MM.1S (cell line): ENCODE results near the gene AIP.
"Not testable (repeated sequence)": the region's sequence is repeated elsewhere in the genome, so short reads cannot be mapped to it uniquely, and the experiment has no call there.

Source experiments
- DNase-seq: peaks from one replicate; pipeline ENCODE4 v3.0.0-alpha.2; 2015
- H2AFZ ChIP-seq: fragments of 300-600 bp; sonication (generic); 2 replicates; pipeline ENCODE4 v1.6.0; 2016; ENCODE audit warnings: antibody characterized with exemption, low read length
- H3F3A ChIP-seq: fragments of 300-600 bp; sonication (generic); 2 replicates; pipeline ENCODE4 v1.6.1; 2016; ENCODE audit warnings: mild to moderate bottlenecking, antibody characterized with exemption, low read length, moderate library complexity, mixed read lengths; ENCODE audit not compliant: insufficient read depth
- H3K27ac ChIP-seq: fragments of 300-600 bp; sonication (generic); 2 replicates; pipeline ENCODE4 v1.5.1; 2016; ENCODE audit warnings: mild to moderate bottlenecking, low read length
- H3K27me3 ChIP-seq: fragments of 300-600 bp; sonication (generic); replicated peaks from 2 replicates; pipeline ENCODE4 v1.6.0; 2016; ENCODE audit warnings: low read length; ENCODE audit not compliant: insufficient read depth
- H3K36me3 ChIP-seq: fragments of 300-600 bp; sonication (generic); replicated peaks from 2 replicates; pipeline ENCODE4 v1.6.1; 2016; ENCODE audit warnings: mild to moderate bottlenecking, low read length, mixed read lengths; ENCODE audit not compliant: insufficient read depth
- H3K4me1 ChIP-seq: fragments of 300-600 bp; sonication (generic); 2 replicates; pipeline ENCODE4 v1.6.1; 2016; ENCODE audit warnings: low read length, mixed read lengths
- H3K4me2 ChIP-seq: fragments of 300-600 bp; sonication (generic); 2 replicates; pipeline ENCODE4 v1.6.0; 2016; ENCODE audit warnings: low read depth, low read length
- H3K4me3 ChIP-seq: fragments of 300-600 bp; sonication (generic); 2 replicates; pipeline ENCODE4 v1.5.1; 2016; ENCODE audit warnings: low read length, mixed read lengths
- H3K79me2 ChIP-seq: fragments of 300-600 bp; sonication (generic); 2 replicates; pipeline ENCODE4 v1.6.1; 2016; ENCODE audit warnings: mixed run types, low read length, mixed read lengths
- H3K9ac ChIP-seq: fragments of 300-600 bp; sonication (generic); 2 replicates; pipeline ENCODE4 v1.6.1; 2016; ENCODE audit warnings: low read length, mixed read lengths
- H3K9me2 ChIP-seq: fragments of 300-600 bp; sonication (generic); replicated peaks from 2 replicates; pipeline ENCODE4 v1.6.1; 2016; ENCODE audit warnings: mild to moderate bottlenecking, low read length, mixed read lengths; ENCODE audit not compliant: insufficient read depth
- H3K9me3 ChIP-seq: fragments of 300-600 bp; sonication (generic); replicated peaks from 2 replicates; pipeline ENCODE4 v1.6.1; 2016; ENCODE audit warnings: mild to moderate bottlenecking, low read length, mixed read lengths; ENCODE audit not compliant: insufficient read depth
- H4K20me1 ChIP-seq: fragments of 300-600 bp; sonication (generic); 2 replicates; pipeline ENCODE4 v1.6.1; 2016; ENCODE audit warnings: mild to moderate bottlenecking, low read length, moderate library complexity, mixed read lengths; ENCODE audit not compliant: insufficient read depth
- CTCF ChIP-seq: fragments of 300-600 bp; sonication (generic); IDR thresholded peaks from 2 replicates; pipeline ENCODE4 v1.5.1; 2016; ENCODE audit warnings: antibody characterized with exemption, low read length, mixed read lengths
- EZH2 ChIP-seq: fragments of 300-600 bp; sonication (generic); optimal IDR thresholded peaks from 2 replicates; pipeline ENCODE3; 2017; ENCODE audit warnings: low read depth, mild to moderate bottlenecking, antibody characterized with exemption, low read length, mixed read lengths
- EZH2phosphoT487 ChIP-seq: fragments of 300-600 bp; sonication (generic); IDR thresholded peaks from 2 replicates; pipeline ENCODE4 v1.6.1; 2018; ENCODE audit warnings: antibody characterized with exemption, low read length

AIP gene

GRCh38 chr11:67470337-67471002 is 12.4 kb upstream of the AIP start:
- Histone ChIP-seq H3F3A (no peaks in the 10 kb centered on the region), H3K9ac (no peak overlapping the region), H3K4me3 (no peak overlapping the region), H2AFZ (no peak overlapping the region), H4K20me1 (no peaks in the 10 kb centered on the region), H3K4me1 (peaks cover 5% of the 10 kb centered on the region), H3K36me3 (no peaks in the 10 kb centered on the region), H3K27ac (no peak overlapping the region), H3K79me2 (peaks cover 3% of the 10 kb centered on the region; the same call in 1 of the 2 replicates), H3K27me3 (peaks cover 9% of the 10 kb centered on the region), H3K9me2 (no peaks in the 10 kb centered on the region), H3K9me3 (no peaks in the 10 kb centered on the region), H3K4me2 (no peak overlapping the region)
- no peak for TF ChIP-seq EZH2
- TF ChIP-seq EZH2phosphoT487, result no peak
- TF ChIP-seq CTCF, result no peak
- DNase-seq, result no peak

GRCh38 chr11:67472882-67473281 is 9.9 kb upstream of the AIP start:
- Histone ChIP-seq H3F3A (no peaks in the 10 kb centered on the region), H3K27me3 (peaks cover 15% of the 10 kb centered on the region), H4K20me1 (no peaks in the 10 kb centered on the region), H3K4me2 (no peak overlapping the region), H3K36me3 (no peaks in the 10 kb centered on the region), H3K4me1 (peaks cover 5% of the 10 kb centered on the region), H3K79me2 (no peaks in the 10 kb centered on the region; the same call in 1 of the 2 replicates), H2AFZ (no peak overlapping the region), H3K27ac (no peak overlapping the region), H3K4me3 (no peak overlapping the region), H3K9ac (no peak overlapping the region), H3K9me2 (no peaks in the 10 kb centered on the region), H3K9me3 (no peaks in the 10 kb centered on the region)
- TF ChIP-seq EZH2phosphoT487 (no peak), CTCF (no peak), EZH2 (no peak)
- DNase-seq, result no peak

GRCh38 chr11:67476692-67477091 is 6.1 kb upstream of the AIP start:
- DNase-seq, H2AFZ ChIP-seq: not testable (repeated sequence)

GRCh38 chr11:67477344-67478050 is 5.3 kb upstream of the AIP start:
- H3K27ac ChIP-seq, H3K4me2 ChIP-seq, DNase-seq, H3F3A ChIP-seq, H2AFZ ChIP-seq, H3K9ac ChIP-seq, H3K36me3 ChIP-seq, H3K9me2 ChIP-seq, H3K4me3 ChIP-seq, H4K20me1 ChIP-seq, H3K79me2 ChIP-seq, H3K4me1 ChIP-seq, H3K9me3 ChIP-seq: not testable (repeated sequence)
- peaks cover 36% of the 10 kb centered on the region for H3K27me3 ChIP-seq

More at GRCh38 chr11:67476692-67477091, 6.1 kb upstream of the AIP start:
- not testable (repeated sequence) for H3F3A ChIP-seq, H4K20me1 ChIP-seq, H3K9me2 ChIP-seq, H3K36me3 ChIP-seq, H3K4me3 ChIP-seq, H3K9me3 ChIP-seq, H3K9ac ChIP-seq, H3K4me2 ChIP-seq, H3K79me2 ChIP-seq, H3K27ac ChIP-seq, H3K4me1 ChIP-seq
- H3K27me3 ChIP-seq, result peaks cover 36% of the 10 kb centered on the region
